HepG2 (cell line): Measurements from ENCODE around the gene WWP2. TPM values are rescaled to one million over a fixed set of nuclear protein-coding genes. Genes with fewer than 3 reads are reported as not detected.

Experiments
- DMAP1 ChIP-seq: IDR thresholded peaks from 2 replicates; pipeline ENCODE4 v1.6.1; 2016
- FOXA3 ChIP-seq: IDR thresholded peaks from 2 replicates; pipeline ENCODE4 v1.6.1; 2016; ENCODE audit warnings: missing genetic modification reagents, missing compliant biosample characterization
- GFI1 ChIP-seq: sonication (generic); formaldehyde crosslinking; IDR thresholded peaks from 2 replicates; pipeline ENCODE4 v1.5.0; 2020; ENCODE audit warnings: missing genetic modification reagents, mild to moderate bottlenecking, borderline replicate concordance
- HDAC2 ChIP-seq: sonication (generic); formaldehyde crosslinking; IDR thresholded peaks from 2 replicates; pipeline ENCODE4 v1.4.0; 2020; ENCODE audit warnings: missing genetic modification reagents
- HDAC6 ChIP-seq: fragments of 200-600 bp; sonication (generic); IDR thresholded peaks from 2 replicates; pipeline ENCODE4 v1.7.0; 2017; ENCODE audit warnings: mild to moderate bottlenecking, antibody characterized with exemption, low read length, low read depth
- HNRNPK ChIP-seq: fragments of 200-400 bp; formaldehyde crosslinking; IDR thresholded peaks from 2 replicates; pipeline ENCODE4 v1.6.1; 2018; ENCODE audit warnings: low read length, low read depth, moderate library complexity, mild to moderate bottlenecking; ENCODE audit not compliant: poor library complexity, severe bottlenecking
- ISX ChIP-seq: sonication (generic); formaldehyde crosslinking; conservative IDR thresholded peaks from 2 replicates; pipeline ENCODE4 v1.5.0; 2020; ENCODE audit warnings: missing genetic modification reagents
- PHF21A ChIP-seq: sonication (generic); formaldehyde crosslinking; IDR thresholded peaks from 2 replicates; pipeline ENCODE4 v1.5.0; 2020; ENCODE audit warnings: mild to moderate bottlenecking, missing genetic modification reagents
- RXRB ChIP-seq: IDR thresholded peaks from 2 replicates; pipeline ENCODE4 v1.6.1; 2016; ENCODE audit warnings: borderline replicate concordance, missing genetic modification reagents, missing compliant biosample characterization
- TMF1 ChIP-seq: sonication (generic); formaldehyde crosslinking; IDR thresholded peaks from 2 replicates; pipeline ENCODE4 v1.8.1; 2022; ENCODE audit warnings: low read depth, missing genetic modification reagents
- U2AF1 ChIP-seq: fragments of 200-400 bp; formaldehyde crosslinking; optimal IDR thresholded peaks from 2 replicates; pipeline ENCODE3; 2017; ENCODE audit warnings: mild to moderate bottlenecking, low read depth, low read length
- ZFP36L2 ChIP-seq: sonication (generic); formaldehyde crosslinking; IDR thresholded peaks from 2 replicates; pipeline ENCODE4 v1.4.0; 2020; ENCODE audit warnings: missing genetic modification reagents
- ZFX ChIP-seq: sonication (generic); formaldehyde crosslinking; IDR thresholded peaks from 2 replicates; pipeline ENCODE4 v1.4.0; 2020; ENCODE audit warnings: mild to moderate bottlenecking, low read depth, missing genetic modification reagents, moderate library complexity
- ZNF136 ChIP-seq: sonication (generic); formaldehyde crosslinking; IDR thresholded peaks from 2 replicates; pipeline ENCODE4 v1.8.1; 2022; ENCODE audit warnings: low read depth, mild to moderate bottlenecking, moderate library complexity, missing genetic modification reagents
- ZNF17 ChIP-seq: sonication (generic); formaldehyde crosslinking; IDR thresholded peaks from 2 replicates; pipeline ENCODE4 v1.5.0; 2020; ENCODE audit warnings: mild to moderate bottlenecking, missing genetic modification reagents
- ZNF451 ChIP-seq: sonication (generic); formaldehyde crosslinking; IDR thresholded peaks from 2 replicates; pipeline ENCODE4 v1.5.0; 2020; ENCODE audit warnings: mild to moderate bottlenecking, missing genetic modification reagents
- ZNF468 ChIP-seq: sonication (generic); formaldehyde crosslinking; IDR thresholded peaks from 2 replicates; pipeline ENCODE4 v1.8.0; 2022; ENCODE audit warnings: mild to moderate bottlenecking, moderate library complexity, missing genetic modification reagents
- ZNF569 ChIP-seq: sonication (generic); formaldehyde crosslinking; IDR thresholded peaks from 2 replicates; pipeline ENCODE4 v1.5.0; 2020; ENCODE audit warnings: mild to moderate bottlenecking, missing genetic modification reagents, moderate library complexity, borderline replicate concordance
- ZNF75D ChIP-seq: sonication (generic); formaldehyde crosslinking; IDR thresholded peaks from 2 replicates; pipeline ENCODE4 v1.8.1; 2023; ENCODE audit warnings: missing genetic modification reagents, mild to moderate bottlenecking, borderline replicate concordance
- polyA plus RNA-seq, 8 experiments: library from polyadenylated mRNA; depleted of rRNA in 3 of 8; stranded (reverse) in 7 of 8; unstranded in 1 of 8; fragments of >200 nt; fragmentation: Illumina TruSeq in 4 of 8; extraction: Trizol in 4 of 8; gene quantifications; 2 replicates each; pipeline versions ENCODE4 v1.2.1 to v1.2.3, GENCODE V29; 2011 to 2016; ENCODE audit warnings: low read depth in 4 of 8, missing spikeins in 1 of 8, mixed read lengths in 1 of 8; ENCODE audit not compliant: insufficient read depth in 1 of 8
- total RNA-seq, 5 experiments: library from RNA; depleted of rRNA; stranded (reverse); fragments of >200 nt; fragmentation: Illumina TruSeq; extraction: Trizol; gene quantifications; 2 replicates each; pipeline ENCODE4 v1.2.3, GENCODE V29; 2016; ENCODE audit warnings: low read depth in 1 of 5
- TF ChIP-seq, protein P1 (sequence below): IDR thresholded peaks from 2 replicates; pipeline ENCODE4 v1.4.0; 2020; ENCODE audit warnings: mild to moderate bottlenecking, missing genetic modification reagents
- TF ChIP-seq, protein P2 (sequence below): sonication (generic); formaldehyde crosslinking; IDR thresholded peaks from 2 replicates; pipeline ENCODE4 v1.4.0; 2020; ENCODE audit warnings: missing genetic modification reagents, mild to moderate bottlenecking, borderline replicate concordance
- TF ChIP-seq, protein P3 (sequence below): sonication (generic); formaldehyde crosslinking; IDR thresholded peaks from 2 replicates; pipeline ENCODE4 v1.4.0; 2020; ENCODE audit warnings: missing genetic modification reagents, borderline replicate concordance

WWP2 gene
- total and polyA plus RNA-seq, 2 of the 13 experiments (the other 11 are each of a cell fraction or from before 2014, with no cell fraction given), result 11.4 to 28.2 TPM

DNA sequence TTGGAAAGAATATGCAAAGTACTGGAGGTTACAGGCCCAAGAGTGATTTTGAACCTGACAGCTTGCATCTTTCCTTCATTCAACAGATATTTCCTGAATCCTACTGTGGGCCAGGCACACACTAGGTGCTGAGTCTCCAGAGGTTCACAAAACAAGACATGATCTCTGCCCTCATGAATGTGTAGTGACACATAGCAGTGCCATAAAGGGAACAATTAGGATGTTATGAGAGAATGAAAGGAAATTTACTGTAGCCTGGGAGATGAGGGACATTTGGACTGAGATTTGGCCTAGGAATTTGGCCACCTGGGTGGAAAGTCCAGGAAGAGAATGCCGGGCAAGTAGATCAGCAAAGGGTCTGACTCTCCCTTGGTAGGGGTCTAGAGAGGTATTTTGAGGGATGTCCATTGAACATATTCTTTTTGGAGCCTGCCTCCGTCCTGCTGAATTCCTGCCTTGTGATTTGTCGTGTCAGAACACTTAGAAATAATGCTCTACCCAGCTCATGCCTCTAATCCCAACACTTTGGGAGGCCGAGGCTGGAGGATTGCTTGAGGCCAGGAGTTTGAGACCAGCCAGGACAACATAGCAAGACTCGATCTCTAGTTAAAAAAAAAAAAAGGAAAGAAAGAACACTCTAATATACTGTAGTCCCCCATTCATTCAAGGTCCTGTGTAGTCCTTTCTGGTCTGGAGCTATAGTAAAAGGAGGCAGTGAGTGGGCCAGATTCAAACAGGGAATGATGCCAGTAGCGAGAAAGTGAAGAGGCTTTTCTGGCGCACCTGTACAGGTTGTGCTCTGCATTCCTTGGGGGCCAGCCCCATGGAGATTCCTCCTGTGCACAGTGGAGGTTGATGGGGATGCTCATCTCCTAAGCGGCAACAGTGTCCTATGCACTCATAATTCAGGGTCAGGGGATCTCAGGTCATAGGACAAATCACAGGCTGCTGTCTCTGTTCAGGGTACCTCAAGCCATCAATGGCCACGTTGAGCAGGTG lies 98.4 kb downstream of the WWP2 start (continued):
- TF ChIP-seq, protein P1, sequence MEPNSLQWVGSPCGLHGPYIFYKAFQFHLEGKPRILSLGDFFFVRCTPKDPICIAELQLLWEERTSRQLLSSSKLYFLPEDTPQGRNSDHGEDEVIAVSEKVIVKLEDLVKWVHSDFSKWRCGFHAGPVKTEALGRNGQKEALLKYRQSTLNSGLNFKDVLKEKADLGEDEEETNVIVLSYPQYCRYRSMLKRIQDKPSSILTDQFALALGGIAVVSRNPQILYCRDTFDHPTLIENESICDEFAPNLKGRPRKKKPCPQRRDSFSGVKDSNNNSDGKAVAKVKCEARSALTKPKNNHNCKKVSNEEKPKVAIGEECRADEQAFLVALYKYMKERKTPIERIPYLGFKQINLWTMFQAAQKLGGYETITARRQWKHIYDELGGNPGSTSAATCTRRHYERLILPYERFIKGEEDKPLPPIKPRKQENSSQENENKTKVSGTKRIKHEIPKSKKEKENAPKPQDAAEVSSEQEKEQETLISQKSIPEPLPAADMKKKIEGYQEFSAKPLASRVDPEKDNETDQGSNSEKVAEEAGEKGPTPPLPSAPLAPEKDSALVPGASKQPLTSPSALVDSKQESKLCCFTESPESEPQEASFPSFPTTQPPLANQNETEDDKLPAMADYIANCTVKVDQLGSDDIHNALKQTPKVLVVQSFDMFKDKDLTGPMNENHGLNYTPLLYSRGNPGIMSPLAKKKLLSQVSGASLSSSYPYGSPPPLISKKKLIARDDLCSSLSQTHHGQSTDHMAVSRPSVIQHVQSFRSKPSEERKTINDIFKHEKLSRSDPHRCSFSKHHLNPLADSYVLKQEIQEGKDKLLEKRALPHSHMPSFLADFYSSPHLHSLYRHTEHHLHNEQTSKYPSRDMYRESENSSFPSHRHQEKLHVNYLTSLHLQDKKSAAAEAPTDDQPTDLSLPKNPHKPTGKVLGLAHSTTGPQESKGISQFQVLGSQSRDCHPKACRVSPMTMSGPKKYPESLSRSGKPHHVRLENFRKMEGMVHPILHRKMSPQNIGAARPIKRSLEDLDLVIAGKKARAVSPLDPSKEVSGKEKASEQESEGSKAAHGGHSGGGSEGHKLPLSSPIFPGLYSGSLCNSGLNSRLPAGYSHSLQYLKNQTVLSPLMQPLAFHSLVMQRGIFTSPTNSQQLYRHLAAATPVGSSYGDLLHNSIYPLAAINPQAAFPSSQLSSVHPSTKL (CRISPR knock-in tag), result peak; percentile 23; the same call in 1 of the 2 replicates
- TF ChIP-seq ZNF569 (CRISPR knock-in tag) (no peak), HDAC6 (no peak), RXRB (CRISPR knock-in tag) (peak; percentile 17; the same call in 1 of the 2 replicates), GFI1 (peak; percentile 55; the same call in 1 of the 2 replicates), DMAP1 (no peak), HNRNPK (no peak), ZNF17 (CRISPR knock-in tag) (no peak), FOXA3 (CRISPR knock-in tag) (0 out of 2 replicates have a peak, but pooled peaks have one; percentile 10), ZNF468 (no peak), ZNF136 (no peak), HDAC2 (CRISPR knock-in tag) (peak; percentile 11; the same call in 1 of the 2 replicates), TMF1 (CRISPR knock-in tag) (no peak), ZNF451 (CRISPR knock-in tag) (no peak), ZFX (CRISPR knock-in tag) (no peak), ZFP36L2 (no peak), ZNF75D (CRISPR knock-in tag) (no peak), ISX (CRISPR knock-in tag) (no peak), U2AF1 (no peak), PHF21A (no peak)
- TF ChIP-seq, protein P2, sequence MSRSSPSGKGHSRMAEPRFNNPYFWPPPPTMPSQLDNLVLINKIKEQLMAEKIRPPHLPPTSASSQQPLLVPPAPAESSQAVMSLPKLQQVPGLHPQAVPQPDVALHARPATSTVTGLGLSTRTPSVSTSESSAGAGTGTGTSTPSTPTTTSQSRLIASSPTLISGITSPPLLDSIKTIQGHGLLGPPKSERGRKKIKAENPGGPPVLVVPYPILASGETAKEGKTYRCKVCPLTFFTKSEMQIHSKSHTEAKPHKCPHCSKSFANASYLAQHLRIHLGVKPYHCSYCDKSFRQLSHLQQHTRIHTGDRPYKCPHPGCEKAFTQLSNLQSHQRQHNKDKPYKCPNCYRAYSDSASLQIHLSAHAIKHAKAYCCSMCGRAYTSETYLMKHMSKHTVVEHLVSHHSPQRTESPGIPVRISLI (CRISPR knock-in tag), result no peak
- TF ChIP-seq, protein P3, sequence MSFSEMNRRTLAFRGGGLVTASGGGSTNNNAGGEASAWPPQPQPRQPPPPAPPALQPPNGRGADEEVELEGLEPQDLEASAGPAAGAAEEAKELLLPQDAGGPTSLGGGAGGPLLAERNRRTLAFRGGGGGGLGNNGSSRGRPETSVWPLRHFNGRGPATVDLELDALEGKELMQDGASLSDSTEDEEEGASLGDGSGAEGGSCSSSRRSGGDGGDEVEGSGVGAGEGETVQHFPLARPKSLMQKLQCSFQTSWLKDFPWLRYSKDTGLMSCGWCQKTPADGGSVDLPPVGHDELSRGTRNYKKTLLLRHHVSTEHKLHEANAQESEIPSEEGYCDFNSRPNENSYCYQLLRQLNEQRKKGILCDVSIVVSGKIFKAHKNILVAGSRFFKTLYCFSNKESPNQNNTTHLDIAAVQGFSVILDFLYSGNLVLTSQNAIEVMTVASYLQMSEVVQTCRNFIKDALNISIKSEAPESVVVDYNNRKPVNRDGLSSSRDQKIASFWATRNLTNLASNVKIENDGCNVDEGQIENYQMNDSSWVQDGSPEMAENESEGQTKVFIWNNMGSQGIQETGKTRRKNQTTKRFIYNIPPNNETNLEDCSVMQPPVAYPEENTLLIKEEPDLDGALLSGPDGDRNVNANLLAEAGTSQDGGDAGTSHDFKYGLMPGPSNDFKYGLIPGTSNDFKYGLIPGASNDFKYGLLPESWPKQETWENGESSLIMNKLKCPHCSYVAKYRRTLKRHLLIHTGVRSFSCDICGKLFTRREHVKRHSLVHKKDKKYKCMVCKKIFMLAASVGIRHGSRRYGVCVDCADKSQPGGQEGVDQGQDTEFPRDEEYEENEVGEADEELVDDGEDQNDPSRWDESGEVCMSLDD (CRISPR knock-in tag), result no peak
